Gastrocnemius medialis (tissue), 4 donors: ENCODE data around the gene SNX30.

Experiments
- POLR2A ChIP-seq, 2 donors: fragments of 450-650 bp; IDR thresholded peaks; one replicate each; pipeline ENCODE4 v1.6.1; 2017; ENCODE audit warnings: antibody characterized with exemption in 2 of 2, mild to moderate bottlenecking in 2 of 2, moderate library complexity in 2 of 2
- TF ChIP-seq, protein P1 (sequence below), 5 experiments: fragments of 450-650 bp in 3 of 5; fragments of 200-600 bp in 2 of 5; sonication (generic) in 2 of 5; IDR thresholded peaks in 4 of 5; conservative IDR thresholded peaks in 1 of 5; 1 replicate in 4 of 5; 2 replicates in 1 of 5; pipeline ENCODE4 v1.5.1; 2016 to 2019; ENCODE audit warnings: antibody characterized with exemption in 5 of 5, mild to moderate bottlenecking in 3 of 5, moderate library complexity in 3 of 5

DNA sequence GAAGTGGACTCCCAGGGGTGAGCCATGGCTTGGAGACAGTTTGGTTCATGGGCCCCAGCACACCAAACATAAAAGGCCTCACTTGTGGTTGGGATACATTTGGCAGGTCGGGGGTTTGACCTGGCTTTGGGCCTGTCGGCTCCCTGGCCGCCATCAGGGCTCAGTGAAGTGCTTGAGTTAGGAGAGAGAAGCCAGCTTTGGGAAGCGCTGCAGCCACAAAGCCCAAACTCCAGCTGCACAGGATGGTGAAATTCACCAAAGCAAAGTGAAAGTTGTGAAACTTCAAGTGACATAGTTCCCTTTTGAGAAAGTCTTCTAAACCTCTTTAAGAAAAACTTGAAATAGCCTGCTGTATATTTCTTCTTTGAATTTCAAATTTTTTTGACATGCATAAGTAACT is 112.7 kb downstream of the SNX30 start:
- TF ChIP-seq, protein P1, sequence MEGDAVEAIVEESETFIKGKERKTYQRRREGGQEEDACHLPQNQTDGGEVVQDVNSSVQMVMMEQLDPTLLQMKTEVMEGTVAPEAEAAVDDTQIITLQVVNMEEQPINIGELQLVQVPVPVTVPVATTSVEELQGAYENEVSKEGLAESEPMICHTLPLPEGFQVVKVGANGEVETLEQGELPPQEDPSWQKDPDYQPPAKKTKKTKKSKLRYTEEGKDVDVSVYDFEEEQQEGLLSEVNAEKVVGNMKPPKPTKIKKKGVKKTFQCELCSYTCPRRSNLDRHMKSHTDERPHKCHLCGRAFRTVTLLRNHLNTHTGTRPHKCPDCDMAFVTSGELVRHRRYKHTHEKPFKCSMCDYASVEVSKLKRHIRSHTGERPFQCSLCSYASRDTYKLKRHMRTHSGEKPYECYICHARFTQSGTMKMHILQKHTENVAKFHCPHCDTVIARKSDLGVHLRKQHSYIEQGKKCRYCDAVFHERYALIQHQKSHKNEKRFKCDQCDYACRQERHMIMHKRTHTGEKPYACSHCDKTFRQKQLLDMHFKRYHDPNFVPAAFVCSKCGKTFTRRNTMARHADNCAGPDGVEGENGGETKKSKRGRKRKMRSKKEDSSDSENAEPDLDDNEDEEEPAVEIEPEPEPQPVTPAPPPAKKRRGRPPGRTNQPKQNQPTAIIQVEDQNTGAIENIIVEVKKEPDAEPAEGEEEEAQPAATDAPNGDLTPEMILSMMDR (IDR thresholded peaks at IDR 0.05 in 4 of 5, conservative IDR thresholded peaks at IDR 0.05 in 1 of 5) = no peak
- TF ChIP-seq POLR2A (IDR thresholded peaks at IDR 0.05) = no peak
